Hematopoietic multipotent progenitor cell treated with erythropoietin and hydrocortisone succinate and interleukin-3 and kit ligand, for 6 days (in vitro differentiated cells): ENCODE results near the gene PRMT2.
"Not testable (repeated sequence)": the region's sequence is repeated elsewhere in the genome, so short reads cannot be mapped to it uniquely, and the experiment has no call there.

Source experiments
- DNase-seq: peaks from one replicate; pipeline ENCODE4 v3.0.0-alpha.2; 2015

The PRMT2 gene

GRCh38 chr21:46618738-46619379, 16.6 kb upstream of the PRMT2 start:
- DNase-seq, result no peak

GRCh38 chr21:46619846-46620245, 15.6 kb upstream of the PRMT2 start:
- DNase-seq, result no peak

DNA sequence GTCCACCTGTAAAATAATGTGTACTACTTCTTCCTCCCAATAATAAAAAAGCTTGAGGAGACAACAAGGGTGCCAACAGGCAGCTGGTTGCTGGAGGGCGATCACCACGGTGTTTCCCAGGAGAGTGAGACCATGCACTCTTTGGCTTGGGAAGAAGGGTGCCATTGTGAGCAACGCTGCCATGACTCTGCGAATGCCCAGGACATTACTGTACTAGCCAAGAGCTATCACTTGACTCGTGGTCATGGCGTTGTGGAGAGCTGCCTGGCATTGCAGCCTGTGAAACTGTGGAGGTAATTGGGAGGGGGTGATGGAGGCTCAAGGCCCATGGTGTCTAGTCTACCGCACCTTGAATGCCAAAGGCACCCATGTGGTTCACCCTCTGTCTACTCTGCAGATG, 14.6 kb upstream of the PRMT2 start:
- DNase-seq, result no peak

GRCh38 chr21:46621457-46622182, 13.9 kb upstream of the PRMT2 start:
- DNase-seq, result no peak

GRCh38 chr21:46622226-46622625, 13.2 kb upstream of the PRMT2 start:
- DNase-seq, result peak; percentile 73

DNA sequence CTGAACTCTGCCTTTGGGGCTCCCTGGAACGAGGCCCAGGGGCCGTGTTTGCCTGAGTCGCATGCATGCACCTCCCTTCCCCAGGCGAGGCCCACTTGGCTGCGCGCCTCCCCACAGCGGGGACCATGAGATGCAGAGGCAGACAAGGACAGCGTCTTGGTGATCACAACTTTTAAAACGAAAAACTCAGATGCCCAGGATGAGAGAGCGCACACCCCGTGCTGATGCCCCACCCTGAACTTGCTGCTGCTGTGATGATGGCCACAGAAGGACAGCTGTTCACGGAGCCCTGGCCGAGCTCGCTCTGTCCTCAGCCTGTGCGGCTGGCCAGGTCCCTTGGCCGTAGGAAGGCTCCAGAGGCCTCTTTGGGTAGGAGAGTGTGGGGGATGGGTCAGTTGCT, 11.4 kb upstream of the PRMT2 start:
- no peak for DNase-seq

- DNase-seq, result no peak
Observed at GRCh38 chr21:46625759-46626158, 9.7 kb upstream of the PRMT2 start.

DNA sequence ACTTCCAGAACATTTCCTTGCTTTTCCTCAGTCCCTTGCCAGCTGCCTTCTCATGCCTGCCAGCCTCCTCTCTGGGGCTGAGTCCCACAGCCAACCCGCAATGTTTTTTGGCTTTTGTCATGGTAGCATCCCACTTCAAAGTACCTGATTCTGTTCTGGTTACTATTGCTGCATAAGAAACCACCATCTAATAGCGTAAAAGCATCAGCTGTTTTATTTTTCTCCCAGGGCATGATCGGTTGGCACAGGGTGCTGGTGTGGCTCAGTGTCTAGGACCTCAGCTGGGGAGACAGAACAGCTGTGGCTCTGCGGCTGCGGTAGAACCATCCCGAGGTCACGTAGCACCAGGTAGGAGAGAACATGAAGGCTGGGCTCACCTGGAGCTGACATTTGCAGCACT, 8.9 kb upstream of the PRMT2 start:
- no peak for DNase-seq

DNA sequence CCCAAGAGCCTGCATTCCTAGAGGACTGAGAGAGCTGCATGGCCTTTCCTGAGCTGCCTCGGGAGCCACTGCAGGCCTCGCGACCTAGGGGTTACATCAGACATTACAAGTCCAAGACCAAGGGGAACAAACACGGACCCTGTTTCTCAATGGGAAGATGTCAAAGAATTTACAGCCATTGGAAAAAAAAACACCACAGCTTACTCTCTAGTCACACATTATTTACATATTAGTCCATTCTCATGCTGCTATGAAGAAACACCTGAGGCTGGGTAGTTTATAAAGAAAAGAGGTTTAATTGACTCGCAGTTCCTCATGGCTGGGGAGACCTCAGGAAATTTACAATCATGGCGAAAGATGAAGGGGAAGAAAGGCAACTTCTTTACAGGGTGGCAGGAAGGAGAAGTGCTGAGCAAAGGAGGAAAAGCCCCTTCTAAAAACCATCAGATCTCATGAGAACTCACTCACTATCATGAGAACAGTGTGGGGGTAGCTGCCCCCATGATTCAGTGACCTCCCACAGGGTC, 8.4 kb upstream of the PRMT2 start:
- DNase-seq, result no peak

- no peak for DNase-seq
Observed at GRCh38 chr21:46627726-46628125, 7.7 kb upstream of the PRMT2 start.

- no peak for DNase-seq
Observed at GRCh38 chr21:46628868-46629267, 6.6 kb upstream of the PRMT2 start.

DNA sequence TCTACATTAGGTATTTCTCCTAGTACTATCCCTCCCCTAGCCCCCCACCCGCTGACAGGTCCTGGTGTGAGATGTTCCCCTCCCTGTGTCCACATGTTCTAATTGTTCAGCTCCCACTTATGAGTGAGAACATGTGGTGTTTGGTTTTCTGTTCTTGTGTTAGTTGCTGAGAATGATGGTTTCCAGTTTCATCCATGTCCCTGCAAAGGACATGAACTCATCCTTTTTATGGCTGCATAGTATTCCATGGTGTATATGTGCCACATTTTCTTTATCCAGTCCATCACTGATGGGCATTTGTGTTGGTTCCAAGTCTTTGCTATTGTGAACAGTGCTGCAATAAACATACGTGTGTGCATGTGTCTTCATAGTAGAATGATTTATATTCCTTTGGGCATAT, 4.6 kb upstream of the PRMT2 start:
- DNase-seq, result not testable (repeated sequence)

GRCh38 chr21:46633566-46633965, 1.9 kb upstream of the PRMT2 start:
- DNase-seq, result no peak

DNA sequence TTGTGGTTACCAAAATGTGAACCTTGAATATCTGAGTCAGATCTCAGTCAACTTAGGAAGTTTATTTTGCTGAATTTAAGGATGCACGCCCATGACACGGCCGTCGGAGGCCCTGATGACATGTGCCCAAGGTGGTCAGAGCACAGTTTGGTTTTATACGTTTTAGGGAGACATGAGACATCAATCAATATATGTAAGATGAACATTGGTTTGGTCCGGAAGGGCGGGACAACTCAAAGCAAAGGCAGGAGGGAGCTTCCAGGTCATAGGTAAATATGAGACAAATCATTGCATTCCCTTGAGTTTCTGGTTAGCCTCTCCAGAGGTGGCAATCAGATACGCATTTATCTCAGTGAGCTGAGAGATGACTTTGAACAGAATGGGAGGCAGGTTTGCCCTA, 1.0 kb upstream of the PRMT2 start:
- DNase-seq, result no peak

DNA sequence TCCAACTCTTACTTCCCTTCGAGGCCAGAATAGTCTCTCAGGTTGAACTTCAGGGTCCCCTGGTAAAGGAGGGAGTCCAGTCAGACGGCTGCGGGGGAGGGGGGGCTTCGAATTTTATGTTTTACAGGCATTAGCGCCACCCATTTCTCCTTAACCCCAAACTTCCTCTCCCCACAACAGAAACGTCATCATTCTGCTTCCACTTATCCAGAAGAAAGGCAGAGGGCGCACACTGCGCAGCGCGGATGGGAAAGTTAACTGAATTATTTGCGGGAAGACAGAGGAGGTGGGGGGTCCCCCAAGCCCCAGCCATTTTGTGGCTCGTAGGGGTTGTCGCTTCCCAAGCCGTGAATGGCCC, 529 bp upstream of the PRMT2 start:
- peak; percentile 88 for DNase-seq

GRCh38 chr21:46636181-46636512, 673 bp downstream of the PRMT2 start:
- no peak for DNase-seq

DNA sequence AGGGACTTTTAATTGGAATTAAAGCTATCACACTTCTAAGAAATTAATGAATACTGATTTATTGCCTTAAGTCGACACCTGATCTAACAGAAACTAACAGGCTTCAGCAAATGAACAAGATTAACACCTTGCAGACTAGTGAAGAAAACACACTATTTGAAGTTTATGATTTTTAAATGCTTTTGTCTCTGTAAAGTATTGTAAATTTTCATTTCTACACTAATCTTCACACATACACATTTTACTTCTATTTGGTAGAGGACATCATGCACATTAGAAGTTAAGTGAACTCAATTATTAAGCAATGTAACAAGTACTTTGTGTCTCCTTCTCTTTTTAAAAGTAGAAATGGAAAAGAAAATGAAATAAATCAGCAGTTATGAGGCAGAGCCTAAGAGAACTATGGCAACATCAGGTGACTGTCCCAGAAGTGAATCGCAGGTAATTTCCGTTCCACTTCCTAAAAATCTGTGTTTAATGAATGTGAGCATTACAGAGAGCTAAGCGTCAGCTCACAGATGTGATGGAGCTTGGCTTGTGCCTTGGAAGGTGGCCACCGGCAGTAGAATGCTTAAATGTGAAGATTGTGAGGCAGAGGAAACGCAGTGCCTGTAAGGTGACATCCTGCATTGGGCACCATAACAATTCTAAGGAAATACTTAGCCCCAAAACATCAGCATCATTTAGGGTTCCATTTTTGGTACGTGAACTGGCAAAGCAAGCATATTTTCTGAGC, 1.2 kb downstream of the PRMT2 start:
- no peak for DNase-seq

DNA sequence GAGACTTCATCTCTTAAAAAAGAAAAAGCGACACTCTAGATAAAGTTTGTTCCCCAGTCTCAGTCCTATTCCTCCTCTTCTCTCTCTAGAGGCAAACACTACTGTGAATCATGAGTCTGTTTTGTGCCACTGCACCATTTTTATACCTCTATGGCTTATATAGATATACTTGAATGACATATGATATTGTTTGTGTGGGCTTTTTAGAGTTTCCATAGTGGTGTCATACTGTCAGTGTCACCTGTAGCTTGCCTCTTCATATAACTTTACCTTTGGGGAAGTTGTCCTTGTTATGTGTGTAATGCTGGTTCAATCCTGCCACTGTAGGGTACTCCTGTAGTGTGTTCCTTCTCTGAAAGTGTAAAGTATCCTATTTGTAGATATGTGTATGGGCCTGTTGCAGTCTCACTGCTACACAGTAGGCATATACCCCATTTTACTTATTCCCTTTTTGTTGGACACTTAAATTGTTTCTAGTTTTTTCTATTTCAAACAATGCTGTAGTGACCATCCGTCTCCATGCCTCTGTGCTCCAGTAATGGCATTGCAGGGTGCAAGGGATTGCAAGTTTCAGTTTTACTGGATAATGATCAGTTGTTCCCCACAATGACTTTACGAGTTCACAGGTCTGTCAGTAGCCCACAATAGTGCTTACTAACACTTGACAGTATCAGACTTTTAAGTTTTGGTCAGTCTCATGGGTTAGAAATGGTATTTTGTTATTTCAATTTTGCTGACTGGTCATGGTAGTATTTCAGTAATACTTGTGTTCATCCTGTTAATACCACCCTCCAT, 2.7 kb downstream of the PRMT2 start:
- DNase-seq, result peak; percentile 70

DNA sequence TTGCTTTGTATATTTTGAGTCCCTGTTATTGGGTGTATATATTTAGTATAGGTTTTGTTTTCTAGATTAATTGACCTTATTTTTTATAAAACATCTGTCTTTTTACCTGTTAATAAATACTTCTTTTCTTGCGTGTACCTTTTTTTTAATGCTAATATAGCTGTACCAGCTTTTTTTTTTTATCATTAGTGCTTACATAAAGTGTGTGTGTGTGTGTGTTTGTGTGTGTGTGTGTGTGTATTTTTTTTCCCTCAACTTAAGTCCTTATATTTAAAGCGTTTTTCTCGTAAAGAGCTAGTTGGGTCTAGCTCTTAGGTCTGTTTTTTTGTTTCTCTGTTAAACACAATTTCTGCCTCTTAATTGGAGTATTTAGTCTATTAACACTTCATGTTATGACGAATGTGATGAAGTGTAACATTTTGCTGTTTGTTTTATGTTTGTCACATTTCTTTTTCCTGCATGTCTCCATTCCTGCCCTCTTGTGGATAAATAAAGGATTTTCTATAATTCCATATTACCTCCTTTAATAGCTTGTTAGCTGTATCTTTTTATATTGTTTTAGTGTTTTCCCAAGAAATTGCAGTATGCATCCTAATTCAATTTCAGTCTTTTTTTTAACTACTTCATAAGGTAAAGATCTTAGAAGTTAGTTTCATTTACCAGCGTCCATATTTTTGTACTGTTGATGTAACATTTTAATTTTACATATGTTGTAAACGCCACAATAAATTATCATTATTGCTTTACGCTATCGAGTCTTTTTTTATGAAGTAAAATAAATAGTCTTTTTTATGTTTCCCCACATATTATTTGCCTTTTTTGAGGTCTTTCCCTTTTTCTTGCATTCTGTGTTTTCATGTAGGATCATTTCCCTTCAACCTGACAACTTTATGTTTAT, 4.3 kb downstream of the PRMT2 start:
- peak; percentile 66 for DNase-seq

DNA sequence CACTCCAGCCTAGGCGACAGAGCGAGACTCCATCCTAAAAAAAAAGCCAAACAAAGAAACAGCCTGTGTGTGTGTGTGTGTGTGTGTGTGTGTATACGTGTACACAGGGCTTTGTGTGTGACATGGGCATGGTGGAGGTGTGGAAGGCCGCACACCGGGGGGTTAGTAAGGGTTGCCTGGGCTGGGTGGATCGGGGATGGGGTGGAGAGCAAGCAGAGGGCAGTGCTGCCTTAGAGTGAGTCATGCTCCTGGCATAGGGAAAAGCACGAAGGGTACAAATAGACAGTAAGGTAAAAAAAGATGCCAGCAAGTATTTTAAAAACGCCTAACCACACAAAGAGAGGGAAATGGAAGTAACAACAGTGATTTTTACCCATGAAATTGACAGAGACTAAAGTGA, 6.2 kb downstream of the PRMT2 start:
- DNase-seq, result no peak

DNA sequence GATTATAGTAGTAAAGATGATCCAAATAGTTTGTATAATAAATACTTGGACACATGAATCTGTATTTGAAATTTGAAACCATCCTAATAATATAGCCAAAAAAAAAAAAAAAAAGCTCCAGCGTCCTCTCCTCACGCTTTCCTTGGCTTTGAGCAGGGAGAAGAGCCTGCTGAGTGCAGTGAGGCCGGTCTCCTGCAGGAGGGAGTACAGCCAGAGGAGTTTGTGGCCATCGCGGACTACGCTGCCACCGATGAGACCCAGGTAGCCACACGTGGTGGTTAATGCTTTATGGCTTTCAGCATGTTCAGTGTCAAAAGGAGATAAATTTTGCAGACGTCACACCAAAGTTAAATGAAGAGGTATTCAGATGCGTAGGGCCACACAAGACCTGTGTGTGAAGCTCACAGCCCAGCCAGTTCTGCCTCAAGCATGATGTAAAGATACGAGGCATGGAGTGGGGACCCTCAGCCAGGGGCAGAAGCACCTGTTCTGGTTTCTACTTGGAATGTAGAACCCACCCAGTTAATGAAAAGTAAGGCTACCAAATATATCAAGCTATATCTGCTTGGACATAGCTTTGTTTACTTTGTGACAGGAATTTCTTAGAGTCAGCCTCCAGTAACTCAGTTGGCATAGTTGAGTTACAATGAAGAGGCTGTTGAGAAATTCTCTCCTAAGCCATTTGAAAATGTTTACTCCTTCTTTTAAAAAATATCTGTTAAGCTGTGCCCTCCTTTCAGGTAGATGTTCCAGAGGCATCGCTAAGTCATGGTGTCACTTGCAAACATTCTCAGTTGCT, 8.1 kb downstream of the PRMT2 start:
- DNase-seq, result no peak
